ENCODE measurements around the gene ARRDC2. TPM values are rescaled to one million over a fixed set of nuclear protein-coding genes. Genes with fewer than 3 reads are reported as not detected.
"Not testable (repeated sequence)": the region's sequence is repeated elsewhere in the genome, so short reads cannot be mapped to it uniquely, and the experiment has no call there.

The ARRDC2 gene
- total RNA-seq, 1 donor from 2014 or later = 17.4 TPM

DNA sequence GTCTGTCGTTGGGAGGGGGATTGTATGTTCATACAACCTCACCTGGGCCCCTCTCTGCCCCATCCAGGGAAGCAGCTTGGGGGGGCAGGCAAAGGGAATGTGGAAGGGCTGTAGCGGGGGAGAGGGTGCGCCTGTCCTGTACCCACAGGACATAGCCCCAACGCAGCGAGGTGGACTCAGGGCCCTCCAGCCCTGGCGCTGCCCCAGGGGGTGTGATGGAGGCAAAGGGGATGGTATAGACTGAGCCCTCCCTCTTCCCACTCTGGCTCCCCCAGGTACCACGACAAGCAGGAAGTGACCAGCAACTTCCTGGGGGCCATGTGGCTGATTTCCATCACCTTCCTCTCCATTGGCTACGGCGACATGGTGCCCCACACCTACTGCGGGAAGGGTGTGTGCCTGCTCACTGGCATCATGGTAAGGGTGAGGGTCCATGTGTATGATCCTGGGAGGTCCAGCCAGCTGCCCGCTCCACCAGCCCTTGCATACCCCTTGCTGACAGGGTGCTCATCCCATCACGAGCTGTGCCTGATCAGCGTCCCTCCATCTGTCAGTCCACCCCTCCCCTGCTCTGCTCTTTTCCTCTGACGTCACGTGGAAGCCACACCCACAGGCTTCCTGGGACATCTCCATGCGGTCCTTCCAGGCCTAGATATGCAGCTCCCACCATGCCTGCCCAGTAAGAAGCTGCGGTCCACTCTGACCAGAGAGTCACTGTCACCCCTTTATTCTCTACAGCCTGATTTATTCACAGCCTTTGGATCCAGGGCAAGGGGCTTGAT, 22.7 kb upstream of the ARRDC2 start:
- intact Hi-C loops (cut with DNase I) = no loop called here
- DNase-seq (ENCODE audit: missing footprints) = no peak
- no peak for ATAC-seq

DNA sequence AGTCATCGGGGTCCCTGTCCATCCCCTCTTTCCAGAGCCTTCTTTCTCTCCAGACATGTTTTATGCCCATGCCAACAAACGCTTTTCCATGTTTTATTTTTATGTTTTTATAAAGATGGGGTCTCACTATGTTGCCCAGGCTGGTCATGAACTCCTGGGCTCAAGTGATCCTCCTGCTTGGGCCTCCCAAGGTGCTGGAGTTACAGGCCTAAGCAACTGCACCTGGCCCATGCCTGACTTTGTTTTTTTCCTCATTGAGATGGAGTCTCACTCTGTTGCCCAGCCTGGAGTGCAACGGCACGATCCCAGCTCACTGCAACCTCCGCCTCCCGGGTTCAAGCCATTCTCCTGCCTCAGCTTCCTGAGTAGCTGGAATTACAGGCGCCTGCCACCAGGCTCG, 21.4 kb upstream of the ARRDC2 start:
- ATAC-seq; DNase-seq (ENCODE audit: missing footprints); intact Hi-C loops (cut with DNase I): not testable (repeated sequence)

DNA sequence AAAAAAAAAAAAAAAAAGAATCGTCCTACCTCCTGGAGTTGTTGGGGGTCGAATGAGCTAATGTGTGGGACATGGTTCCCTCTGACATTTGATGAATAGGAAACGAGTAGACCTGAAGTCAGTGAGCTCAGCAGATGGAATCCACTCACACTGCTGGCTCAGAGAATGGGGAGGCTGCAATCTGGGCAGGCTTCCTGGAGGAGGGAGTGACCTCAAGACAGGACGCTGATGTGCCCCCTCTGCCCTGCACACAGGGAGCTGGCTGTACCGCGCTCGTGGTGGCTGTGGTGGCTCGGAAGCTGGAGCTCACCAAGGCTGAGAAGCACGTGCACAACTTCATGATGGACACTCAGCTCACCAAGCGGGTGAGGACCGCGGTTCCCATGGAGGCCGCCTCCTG, 19.8 kb upstream of the ARRDC2 start:
- intact Hi-C loops (cut with DNase I) = no loop called here
- DNase-seq (ENCODE audit: missing footprints) = no peak
- ATAC-seq = no peak

DNA sequence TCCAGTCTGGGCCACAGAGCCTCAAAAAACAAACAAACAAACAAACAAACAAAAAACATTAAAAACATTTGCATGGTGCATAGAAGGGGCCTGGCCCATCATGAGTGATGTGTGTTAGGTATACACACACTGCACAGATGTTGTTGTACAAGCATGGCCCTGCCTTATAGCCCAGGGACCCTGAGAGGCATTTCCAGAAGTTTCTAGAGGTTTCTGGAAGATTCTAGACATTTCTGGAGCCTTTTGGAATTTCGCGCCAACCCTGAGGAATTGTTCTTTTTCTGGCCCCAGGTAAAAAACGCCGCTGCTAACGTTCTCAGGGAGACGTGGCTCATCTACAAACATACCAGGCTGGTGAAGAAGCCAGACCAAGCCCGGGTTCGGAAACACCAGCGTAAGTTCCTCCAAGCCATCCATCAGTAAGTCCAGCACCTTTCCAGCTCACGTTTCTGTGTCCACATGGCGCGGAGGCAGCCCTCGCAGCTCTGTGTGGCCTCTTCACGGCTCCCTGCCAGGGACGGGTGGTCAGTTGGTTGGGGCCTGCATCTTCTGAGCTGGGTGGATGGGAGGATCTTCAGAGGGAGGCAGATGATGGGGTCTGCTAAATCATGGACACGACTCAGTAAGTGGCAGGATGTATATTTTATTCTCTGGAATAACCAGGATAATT, 18.4 kb upstream of the ARRDC2 start:
- ATAC-seq = no peak
- intact Hi-C loops (cut with DNase I) = no loop called here
- no peak for DNase-seq (ENCODE audit: missing footprints)

DNA sequence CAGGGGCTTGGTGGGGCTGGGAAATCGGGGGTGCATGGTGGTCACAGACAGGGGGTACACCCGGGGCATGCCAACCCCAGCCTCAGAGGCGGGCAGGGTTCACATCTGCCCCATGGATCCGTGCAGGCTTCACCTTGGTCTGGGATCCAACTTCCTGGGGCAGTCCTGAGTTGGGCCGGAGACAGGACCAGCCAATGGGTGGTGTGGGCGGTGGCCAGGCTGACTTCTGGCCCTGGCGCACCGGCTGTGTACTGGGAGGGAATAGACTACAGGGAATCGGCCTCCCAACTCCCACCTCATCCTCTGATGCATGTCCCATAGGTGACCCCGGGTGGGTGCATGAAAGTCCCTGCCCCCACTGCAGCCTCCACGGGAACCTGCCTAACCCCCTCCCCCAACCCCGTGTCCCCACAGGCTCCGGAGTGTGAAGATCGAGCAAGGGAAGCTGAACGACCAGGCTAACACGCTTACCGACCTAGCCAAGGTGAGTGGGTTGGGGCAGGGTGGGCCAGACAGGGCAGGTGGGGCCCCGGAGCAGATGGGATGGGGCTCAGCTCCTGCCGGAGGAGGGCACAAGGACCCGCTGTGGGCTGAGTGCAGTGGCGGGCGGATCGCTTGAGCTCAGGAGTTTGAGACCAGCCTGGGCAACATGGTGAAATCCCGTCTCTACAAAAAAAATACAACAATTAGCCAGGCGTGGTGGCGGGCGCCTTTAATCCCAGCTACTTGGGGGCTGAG, 14.7 kb upstream of the ARRDC2 start:
- DNase-seq (ENCODE audit: missing footprints) (no peak), ATAC-seq (no peak)
- intact Hi-C loops (cut with DNase I) = no loop called here

DNA sequence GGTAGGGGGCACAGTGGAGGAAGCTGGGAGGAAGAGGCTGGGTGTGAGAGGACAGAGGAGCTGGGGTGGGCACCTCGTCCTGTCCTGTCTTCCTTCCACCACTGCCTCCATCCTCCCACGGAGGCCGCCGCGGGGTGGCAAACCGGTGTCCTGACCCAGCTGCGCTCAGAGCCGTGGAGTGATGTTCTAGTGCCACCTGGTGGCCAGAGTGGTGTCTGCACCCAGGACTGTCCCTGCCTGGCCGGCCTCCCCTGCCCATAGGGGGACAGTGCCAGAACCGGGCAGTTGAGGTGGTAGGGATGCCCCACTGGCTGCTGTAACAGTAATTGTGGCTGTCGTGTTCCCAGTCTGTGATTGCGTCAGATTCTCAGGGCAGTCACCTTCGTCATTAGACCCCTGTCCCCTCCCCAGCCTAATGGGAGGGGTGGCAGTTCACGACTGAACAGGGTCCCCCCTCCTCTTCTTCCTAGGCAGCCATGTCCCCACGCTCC, 11.1 kb upstream of the ARRDC2 start:
- ATAC-seq (peak; percentile 85), DNase-seq (ENCODE audit: missing footprints) (peak; percentile 91)
- intact Hi-C loops (cut with DNase I) = loop anchor here (1.0 to 2.0 kb wide), 2 partner anchors 59 to 138 kb away; partner anchors contain the start of gene RPL18A

DNA sequence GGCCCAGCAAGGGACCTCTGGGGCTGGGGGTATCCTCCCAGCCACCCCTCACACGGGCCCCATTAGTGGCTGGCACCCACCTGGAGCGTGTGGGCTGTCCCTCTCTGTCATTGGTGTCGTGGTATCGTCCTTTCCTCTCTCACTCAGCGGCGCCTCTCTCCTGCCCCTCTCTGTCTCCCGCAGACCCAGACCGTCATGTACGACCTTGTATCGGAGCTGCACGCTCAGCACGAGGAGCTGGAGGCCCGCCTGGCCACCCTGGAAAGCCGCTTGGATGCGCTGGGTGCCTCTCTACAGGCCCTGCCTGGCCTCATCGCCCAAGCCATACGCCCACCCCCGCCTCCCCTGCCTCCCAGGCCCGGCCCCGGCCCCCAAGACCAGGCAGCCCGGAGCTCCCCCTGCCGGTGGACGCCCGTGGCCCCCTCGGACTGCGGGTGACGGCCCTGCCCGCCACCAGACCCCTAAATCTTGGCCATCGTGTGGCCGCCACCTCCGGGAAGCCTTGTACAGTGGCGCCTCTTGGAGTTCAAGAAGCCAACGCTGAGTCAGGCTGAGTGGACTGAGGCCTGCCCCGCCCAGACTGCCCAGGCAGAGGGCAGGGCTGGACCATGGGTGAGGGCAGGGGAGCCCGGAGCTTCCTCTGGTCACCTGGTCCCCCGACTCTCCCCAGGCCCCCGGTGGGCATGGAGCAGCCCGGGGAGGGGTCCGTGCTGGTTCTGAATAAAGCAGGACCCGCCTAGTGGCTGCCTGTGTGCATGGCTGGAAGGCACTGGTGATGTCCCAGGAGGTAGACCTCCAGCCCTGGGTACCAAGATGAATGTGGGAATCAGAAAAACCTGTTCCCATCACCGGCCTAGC, 9.8 kb upstream of the ARRDC2 start:
- ATAC-seq (no peak), DNase-seq (ENCODE audit: missing footprints) (no peak)
- intact Hi-C loops (cut with DNase I) = loop anchor here (1.0 to 2.0 kb wide), 2 partner anchors 60 to 139 kb away; partner anchors contain the start of gene RPL18A

DNA sequence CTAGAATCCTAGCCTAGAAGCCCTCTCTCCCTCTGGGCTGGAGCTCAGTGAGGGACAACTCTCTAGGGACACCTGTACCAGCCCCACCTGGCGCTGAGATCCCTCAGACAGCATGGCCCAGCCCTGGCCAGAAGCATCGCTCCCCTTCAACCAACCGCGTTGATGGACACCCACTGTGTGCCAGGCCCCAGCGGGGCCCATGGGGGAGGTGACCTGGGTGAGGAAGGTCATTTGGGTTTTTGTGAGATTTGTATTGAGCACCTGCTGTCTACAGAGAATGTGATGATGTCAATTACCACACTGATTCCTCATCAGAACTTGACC, 9.2 kb upstream of the ARRDC2 start:
- ATAC-seq (no peak), DNase-seq (ENCODE audit: missing footprints) (no peak)
- intact Hi-C loops (cut with DNase I) = no loop called here

DNA sequence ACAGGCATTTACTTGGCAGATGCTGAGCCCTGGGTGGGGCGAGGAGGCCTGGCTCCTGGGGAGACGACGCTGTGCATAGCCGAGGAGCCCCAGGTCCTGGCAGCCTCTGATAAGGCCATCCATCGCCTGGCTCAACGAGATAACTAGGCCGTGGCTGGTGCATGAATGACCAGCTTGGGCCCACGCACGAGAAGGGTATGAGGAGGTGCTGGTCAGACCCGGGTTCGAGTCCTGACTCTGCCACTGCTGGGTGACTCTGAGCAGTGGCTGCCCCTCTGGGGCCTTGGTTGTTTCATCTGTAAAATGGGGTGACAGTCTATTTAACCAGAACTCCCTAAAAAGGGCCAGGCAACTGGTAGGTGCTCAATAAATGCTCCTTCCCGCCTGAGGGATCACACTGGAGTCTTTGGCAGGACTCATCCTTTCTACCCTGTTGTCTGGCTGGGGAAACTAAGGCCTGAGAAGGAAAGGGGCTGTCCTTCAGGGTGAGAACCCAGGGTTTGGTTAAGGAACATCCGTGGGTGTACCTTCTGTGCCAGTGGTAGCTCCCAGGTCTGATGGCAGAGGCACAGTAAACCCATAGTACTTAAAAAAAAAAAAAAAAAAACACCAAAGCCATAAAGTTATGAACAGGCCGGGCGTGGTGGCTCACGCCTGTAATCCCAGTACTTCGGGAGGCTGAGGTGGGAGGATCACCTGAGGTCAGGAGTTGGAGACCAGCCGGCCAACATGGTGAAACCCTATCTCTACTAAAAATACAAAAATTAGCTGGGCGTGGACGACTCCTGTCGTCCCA, 8.1 kb upstream of the ARRDC2 start:
- intact Hi-C loops (cut with DNase I) = no loop called here
- ATAC-seq (no peak), DNase-seq (ENCODE audit: missing footprints) (no peak)

DNA sequence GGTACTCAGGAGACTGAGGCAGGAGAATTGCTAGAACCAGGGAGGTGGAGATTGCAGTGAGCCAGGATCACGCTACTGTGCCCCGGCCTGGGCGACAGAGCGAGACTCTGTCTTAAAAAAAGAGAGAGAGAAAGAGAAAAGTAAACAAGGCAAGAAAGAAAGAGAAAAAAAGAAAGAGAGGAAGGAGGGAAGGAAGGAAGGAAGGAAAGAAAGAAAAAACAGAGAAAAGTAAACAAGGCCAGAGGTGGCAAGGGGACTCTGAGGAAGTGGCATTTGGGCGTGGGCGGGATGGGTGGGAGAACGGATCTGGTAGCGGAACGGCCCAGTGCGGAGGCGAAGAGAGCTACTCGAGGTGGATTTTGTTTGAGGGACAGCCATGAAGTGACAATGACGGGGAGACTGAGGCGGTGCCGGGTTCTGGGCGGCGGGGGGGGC, 7.5 kb upstream of the ARRDC2 start:
- ATAC-seq = no peak
- intact Hi-C loops (cut with DNase I) = no loop called here
- DNase-seq (ENCODE audit: missing footprints) = no peak

DNA sequence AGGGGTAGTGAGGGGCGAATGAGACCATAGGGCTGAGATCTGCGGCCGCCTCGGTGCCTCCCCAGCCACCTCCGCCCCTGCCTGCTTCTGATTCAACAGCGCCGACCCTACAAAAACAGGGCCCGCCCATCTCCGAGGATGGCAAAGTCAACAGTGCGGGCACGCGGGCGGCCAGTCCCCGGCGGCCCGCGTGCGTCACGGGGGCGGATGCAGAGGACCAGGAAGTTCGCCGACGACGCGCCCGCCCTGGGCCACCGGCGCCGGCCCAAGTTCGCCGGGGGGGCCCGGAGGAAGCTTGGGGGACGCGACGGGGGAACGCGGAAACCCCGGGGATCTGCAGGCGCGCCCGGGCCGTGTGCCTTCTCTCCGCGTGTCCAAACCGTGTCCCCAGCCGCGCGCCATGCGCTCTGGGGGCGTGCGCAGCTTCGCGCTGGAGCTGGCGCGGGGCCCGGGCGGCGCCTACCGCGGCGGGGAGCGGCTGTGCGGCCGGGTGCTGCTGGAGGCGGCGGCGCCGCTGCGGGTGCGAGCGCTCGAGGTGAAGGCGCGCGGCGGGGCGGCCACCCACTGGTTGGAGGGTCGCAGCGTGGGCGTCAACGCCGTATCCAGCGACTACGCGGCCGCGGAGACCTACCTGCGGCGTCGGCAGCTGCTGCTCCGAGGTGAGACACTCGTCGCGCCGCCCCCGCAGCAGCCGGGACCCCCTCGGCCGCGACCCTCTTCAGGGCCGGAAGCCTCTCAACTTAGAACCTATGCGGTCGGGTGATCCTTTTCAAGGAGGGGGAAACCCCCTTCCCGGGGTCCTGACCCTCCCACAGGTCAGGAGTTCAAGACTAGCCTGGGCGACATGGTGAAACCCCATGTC, 6.8 kb upstream of the ARRDC2 start:
- DNase-seq (ENCODE audit: missing footprints) = peak; percentile 97
- intact Hi-C loops (cut with DNase I) = no loop called here
- ATAC-seq = peak; percentile 88

DNA sequence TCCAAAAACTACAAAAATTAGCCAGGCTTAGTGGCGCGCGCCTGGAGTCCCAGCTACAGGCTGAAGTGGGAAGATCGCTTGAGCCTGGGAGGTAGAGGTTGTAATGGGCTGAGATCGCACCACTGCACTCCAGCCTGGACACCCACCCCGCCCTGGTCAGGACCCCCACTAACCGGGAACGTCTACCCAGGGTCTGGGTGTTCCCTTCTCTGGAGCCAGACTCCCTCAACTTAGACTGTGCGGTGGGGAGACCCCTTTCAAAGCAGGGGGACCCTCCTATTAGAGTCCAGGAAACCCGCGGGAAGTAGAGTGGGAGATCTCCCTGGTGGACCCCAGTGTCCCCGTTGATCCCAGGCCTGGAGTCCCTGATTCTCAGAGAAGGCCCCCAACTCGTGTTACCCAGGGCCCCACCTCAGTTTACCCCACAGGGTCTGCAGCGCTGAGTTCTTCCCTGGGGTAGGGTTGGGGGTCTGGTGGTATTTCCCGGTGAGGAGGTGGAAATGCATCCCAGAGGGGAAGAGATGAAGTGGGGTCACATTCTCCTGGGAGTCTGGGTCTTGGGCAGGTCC, 6.1 kb upstream of the ARRDC2 start:
- intact Hi-C loops (cut with DNase I) = no loop called here
- no peak for ATAC-seq

DNA sequence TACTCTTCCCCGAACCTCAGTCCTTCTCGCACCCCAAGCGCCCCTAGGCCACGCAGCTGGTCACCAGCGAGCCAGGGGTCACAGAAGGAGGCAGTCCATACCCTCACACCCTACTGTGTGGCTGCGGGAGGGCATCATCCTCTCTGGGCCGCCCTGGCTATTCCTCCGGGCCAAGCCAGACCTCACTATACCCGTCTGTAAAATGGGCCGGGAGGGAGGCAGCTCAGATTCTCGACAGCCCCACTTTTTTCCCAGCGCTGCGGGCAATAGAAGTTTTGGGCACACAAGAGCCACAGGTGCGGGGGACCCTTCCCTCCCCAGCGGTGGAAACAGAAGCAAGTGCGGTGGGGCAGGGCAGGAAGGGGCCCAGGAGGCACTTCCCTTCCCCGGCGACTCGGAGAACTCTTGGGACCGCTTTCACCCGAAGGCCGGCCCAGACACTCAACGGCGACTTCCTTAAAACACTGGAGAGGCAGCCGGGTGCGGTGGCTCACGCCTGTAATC, 5.6 kb upstream of the ARRDC2 start:
- ATAC-seq = no peak
- DNase-seq (ENCODE audit: missing footprints) = peak; percentile 86
- intact Hi-C loops (cut with DNase I) = no loop called here

More for the DNA sequence above, 6.1 kb upstream of the ARRDC2 start:
- DNase-seq (ENCODE audit: missing footprints) = no peak

DNA sequence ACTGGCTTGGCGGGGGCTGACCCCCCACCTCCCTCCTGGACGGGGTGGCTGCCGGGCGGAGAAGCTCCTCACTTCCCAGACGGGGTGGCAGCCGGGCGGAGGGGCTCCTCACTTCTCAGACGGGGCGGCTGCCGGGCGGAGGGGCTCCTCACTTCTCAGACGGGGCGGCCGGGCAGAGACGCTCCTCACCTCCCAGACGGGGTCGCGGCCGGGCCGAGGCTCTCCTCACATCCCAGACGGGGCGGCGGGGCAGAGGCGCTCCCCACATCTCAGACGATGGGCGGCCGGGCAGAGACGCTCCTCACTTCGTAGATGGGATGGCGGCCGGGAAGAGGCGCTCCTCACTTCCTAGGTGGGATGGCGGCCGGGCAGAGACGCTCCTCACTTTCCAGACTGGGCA, 2.2 kb upstream of the ARRDC2 start:
- intact Hi-C loops (cut with DNase I) = not testable (repeated sequence)

DNA sequence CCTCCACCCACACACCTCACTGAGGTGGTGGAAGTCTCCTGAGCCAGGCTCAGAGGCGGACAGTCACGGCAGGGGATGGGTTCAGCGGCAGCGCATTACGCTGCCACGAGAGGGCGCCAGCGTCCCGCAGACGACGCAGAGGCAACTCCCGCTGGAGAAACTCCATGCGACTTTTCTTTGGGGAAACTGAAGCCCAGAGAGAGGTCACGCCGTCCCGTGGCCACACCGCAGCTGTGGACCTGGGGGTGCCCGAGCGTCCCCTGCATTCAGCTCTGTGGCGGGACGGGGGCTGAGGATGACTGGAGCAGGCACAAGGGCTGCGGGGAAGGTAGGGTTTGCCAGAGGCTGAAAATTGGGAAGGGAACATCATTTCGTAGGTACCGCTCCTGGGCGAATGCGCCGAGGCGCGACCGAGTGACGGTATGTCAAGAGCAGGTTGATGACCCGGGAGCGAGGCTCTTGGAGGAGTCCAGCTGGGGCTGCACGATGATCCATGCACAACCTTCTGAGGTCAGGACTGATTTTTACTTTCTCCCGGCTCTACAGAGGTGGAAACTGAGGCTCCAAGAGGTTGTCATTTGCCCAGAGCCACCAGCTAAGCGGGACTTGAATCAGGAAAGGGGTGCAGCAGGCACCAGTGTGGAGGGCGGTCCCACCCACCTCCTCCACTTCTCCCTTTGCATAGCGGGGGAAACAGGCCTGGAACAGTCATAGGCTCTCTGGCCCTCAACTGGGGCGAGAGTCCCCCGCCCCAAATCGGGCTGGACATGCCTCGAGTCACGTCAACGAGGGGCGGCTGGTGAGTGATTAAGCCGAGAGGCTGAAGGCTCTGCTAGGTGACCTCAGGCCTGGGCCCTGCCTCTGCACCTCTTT, 690 bp upstream of the ARRDC2 start:
- intact Hi-C loops (cut with DNase I) = loop anchor here (1.0 kb wide), 1 partner anchor 51 kb away; no protein-coding TSS in a partner anchor
- ATAC-seq (peak; percentile 87), DNase-seq (ENCODE audit: missing footprints) (peak; percentile 92)

More for the DNA sequence above, 2.2 kb upstream of the ARRDC2 start:
- not testable (repeated sequence) for DNase-seq (ENCODE audit: missing footprints); ATAC-seq

All from Right ventricle myocardium inferior (tissue), 1 donor.